Endodermal cell (in vitro differentiated cells): ENCODE data around the gene NBEAL2. TPM values are rescaled to one million over a fixed set of nuclear protein-coding genes. Genes with fewer than 3 reads are reported as not detected.
A peak's percentile ranks its signal among the peaks of the same experiment; 100 is the strongest.

Source experiments
- DNase-seq: peaks from one replicate; pipeline ENCODE4 v3.0.0-alpha.2; 2017
- H3K27ac ChIP-seq: 2 replicates; pipeline ENCODE4 v1.5.1; 2013; ENCODE audit warnings: mild to moderate bottlenecking, low read depth, low read length, moderate library complexity
- H3K27me3 ChIP-seq: 2 replicates; pipeline ENCODE4 v1.6.1; 2013; ENCODE audit warnings: mild to moderate bottlenecking, low read length, moderate library complexity; ENCODE audit not compliant: insufficient read depth, control insufficient read depth, poor library complexity, severe bottlenecking
- H3K36me3 ChIP-seq: 2 replicates; pipeline ENCODE4 v1.7.0; 2013; ENCODE audit warnings: mild to moderate bottlenecking, low read length, moderate library complexity; ENCODE audit not compliant: control insufficient read depth, insufficient read depth
- H3K4me1 ChIP-seq: one replicate; pipeline ENCODE4 v1.7.0; 2013; ENCODE audit warnings: low read length; ENCODE audit not compliant: control insufficient read depth, insufficient read depth
- H3K4me3 ChIP-seq: 2 replicates; pipeline ENCODE4 v1.5.1; 2013; ENCODE audit warnings: mild to moderate bottlenecking, low read length, moderate library complexity
- H3K9ac ChIP-seq: 2 replicates; pipeline ENCODE4 v1.6.1; 2013; ENCODE audit warnings: mild to moderate bottlenecking, low read length, moderate library complexity; ENCODE audit not compliant: poor library complexity, severe bottlenecking; ENCODE audit errors: extremely low read depth
- H3K9me3 ChIP-seq: 2 replicates; pipeline ENCODE4 v1.6.1; 2013; ENCODE audit warnings: mild to moderate bottlenecking, low read length, moderate library complexity; ENCODE audit not compliant: control insufficient read depth
- H3K27ac Mint-ChIP-seq: 2 replicates; pipeline ENCODE4 v1.8.0; 2020; ENCODE audit warnings: mixed read lengths
- H3K27me3 Mint-ChIP-seq: 2 replicates; pipeline ENCODE4 v1.8.0; 2021; ENCODE audit warnings: mild to moderate bottlenecking, mixed read lengths; ENCODE audit not compliant: insufficient read depth
- H3K36me3 Mint-ChIP-seq: 2 replicates; pipeline ENCODE4 v1.8.0; 2020; ENCODE audit warnings: low read depth, mixed read lengths
- H3K4me1 Mint-ChIP-seq: 2 replicates; pipeline ENCODE4 v1.8.0; 2020; ENCODE audit warnings: mixed read lengths
- H3K4me3 Mint-ChIP-seq: 2 replicates; pipeline ENCODE4 v1.8.0; 2020; ENCODE audit warnings: mild to moderate bottlenecking, moderate library complexity, mixed read lengths
- H3K9me3 Mint-ChIP-seq: 2 replicates; pipeline ENCODE4 v1.8.0; 2020; ENCODE audit warnings: mild to moderate bottlenecking, mixed read lengths
- WGBS, 2 experiments: methylation state at CpG; one replicate each; pipeline versions ENCODE4 v1.1.5 to v1.1.7; 2013; ENCODE audit warnings: missing lambda C conversion rate in 2 of 2, mixed read lengths in 1 of 2; ENCODE audit not compliant: insufficient coverage in 1 of 2, insufficient read length in 1 of 2; 5-methylcytosine and 5-hydroxymethylcytosine counted together
- total RNA-seq, 2 donors: library from RNA; stranded (reverse); fragmentation: NEBNext Ultra II Directional in 1 of 2; extraction: Animal tissue kit (Norgen Biotek cat#: 25700) in 1 of 2; gene quantifications; 2 replicates in 1 of 2; 3 replicates in 1 of 2; pipeline ENCODE4 v1.2.1, GENCODE V29; 2021
- TF ChIP-seq, protein P1 (sequence below): fragments of 200-600 bp; sonication (generic); conservative IDR thresholded peaks from 2 replicates; pipeline ENCODE4 v1.5.0; 2021; ENCODE audit warnings: antibody characterized with exemption, mild to moderate bottlenecking

Gene NBEAL2
- total RNA-seq, 2 donors from 2014 or later: 59.2 to 64.0 TPM

DNA sequence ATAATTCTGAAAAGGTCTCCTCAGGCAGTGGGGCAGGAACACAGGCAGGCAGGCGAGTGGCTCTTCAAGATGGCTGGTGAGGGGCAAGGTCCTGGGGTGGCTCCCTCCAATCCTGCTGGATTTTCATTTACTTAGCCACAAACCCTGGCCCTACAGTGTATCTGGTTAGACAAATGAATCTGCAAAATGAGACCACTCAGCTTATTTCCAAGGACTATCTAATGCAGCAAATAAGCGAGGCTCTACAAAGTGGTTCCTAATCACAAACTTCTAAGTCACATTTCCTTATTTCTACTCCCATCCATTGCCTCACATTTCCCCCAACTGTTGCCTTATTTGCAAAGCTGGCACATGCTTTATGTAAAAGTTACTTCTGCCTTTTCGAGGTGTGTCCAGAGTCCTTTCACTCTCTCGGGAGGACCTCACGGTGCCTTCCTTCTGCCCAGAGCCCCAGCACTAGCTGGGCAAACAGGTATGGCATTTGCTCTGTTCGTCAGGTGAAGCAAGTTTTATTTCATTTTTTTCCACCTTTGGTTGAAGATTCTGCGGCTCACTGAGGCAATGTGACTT is 43.4 kb upstream of the NBEAL2 start:
- DNase-seq: no peak
- H3K36me3 ChIP-seq: peaks cover 59% of the 10 kb centered on the region
- H3K9me3 ChIP-seq: no peaks in the 10 kb centered on the region
- H3K27me3 Mint-ChIP-seq: no peaks in the 10 kb centered on the region
- no peak overlapping the region for H3K9ac ChIP-seq
- no peak overlapping the region for H3K4me3 Mint-ChIP-seq
- H3K4me3 ChIP-seq: no peak overlapping the region
- H3K27ac Mint-ChIP-seq: peak overlapping the region; percentile 95
- H3K27ac ChIP-seq: peak overlapping the region; percentile 29
- peaks cover 34% of the 10 kb centered on the region for H3K36me3 Mint-ChIP-seq
- no peaks in the 10 kb centered on the region for H3K9me3 Mint-ChIP-seq
- peaks cover 11% of the 10 kb centered on the region for H3K4me1 ChIP-seq
- no peaks in the 10 kb centered on the region for H3K27me3 ChIP-seq
- TF ChIP-seq, protein P1, sequence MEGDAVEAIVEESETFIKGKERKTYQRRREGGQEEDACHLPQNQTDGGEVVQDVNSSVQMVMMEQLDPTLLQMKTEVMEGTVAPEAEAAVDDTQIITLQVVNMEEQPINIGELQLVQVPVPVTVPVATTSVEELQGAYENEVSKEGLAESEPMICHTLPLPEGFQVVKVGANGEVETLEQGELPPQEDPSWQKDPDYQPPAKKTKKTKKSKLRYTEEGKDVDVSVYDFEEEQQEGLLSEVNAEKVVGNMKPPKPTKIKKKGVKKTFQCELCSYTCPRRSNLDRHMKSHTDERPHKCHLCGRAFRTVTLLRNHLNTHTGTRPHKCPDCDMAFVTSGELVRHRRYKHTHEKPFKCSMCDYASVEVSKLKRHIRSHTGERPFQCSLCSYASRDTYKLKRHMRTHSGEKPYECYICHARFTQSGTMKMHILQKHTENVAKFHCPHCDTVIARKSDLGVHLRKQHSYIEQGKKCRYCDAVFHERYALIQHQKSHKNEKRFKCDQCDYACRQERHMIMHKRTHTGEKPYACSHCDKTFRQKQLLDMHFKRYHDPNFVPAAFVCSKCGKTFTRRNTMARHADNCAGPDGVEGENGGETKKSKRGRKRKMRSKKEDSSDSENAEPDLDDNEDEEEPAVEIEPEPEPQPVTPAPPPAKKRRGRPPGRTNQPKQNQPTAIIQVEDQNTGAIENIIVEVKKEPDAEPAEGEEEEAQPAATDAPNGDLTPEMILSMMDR: no peak
- peaks cover 35% of the 10 kb centered on the region for H3K4me1 Mint-ChIP-seq
- WGBS, 2 experiments: 88 to 92% methylated on average over 6 to 7 of the region's 7 CpGs

DNA sequence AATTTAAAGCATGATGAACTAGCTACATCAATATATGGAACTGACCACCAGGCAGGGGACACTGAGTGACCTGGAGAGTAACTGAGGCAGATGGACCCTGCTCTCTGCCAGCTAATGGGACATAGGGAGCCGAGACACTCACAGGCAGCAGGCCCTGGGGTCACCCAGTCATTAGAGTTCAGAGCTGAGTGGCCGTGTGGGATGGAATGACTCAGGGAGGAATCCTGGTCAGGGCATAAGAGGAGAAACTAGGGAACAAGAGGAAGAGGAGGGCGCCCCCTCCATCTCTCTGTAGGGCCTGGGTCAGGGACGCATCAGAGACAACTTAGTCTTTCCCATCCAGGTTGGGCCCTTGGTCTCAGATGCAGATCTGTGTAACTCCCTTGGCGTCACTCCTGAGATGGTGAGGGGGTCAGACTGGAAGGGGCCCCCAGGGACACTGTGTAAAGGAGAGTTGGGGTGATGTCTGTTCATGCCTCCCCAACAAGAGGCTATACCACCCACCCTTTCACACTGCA is 42.7 kb upstream of the NBEAL2 start:
- Histone ChIP-seq H3K9ac (no peak overlapping the region), H3K36me3 (peaks cover 60% of the 10 kb centered on the region), H3K4me1 (peaks cover 11% of the 10 kb centered on the region), H3K9me3 (no peaks in the 10 kb centered on the region), H3K27me3 (no peaks in the 10 kb centered on the region), H3K27ac (no peak overlapping the region), H3K4me3 (no peak overlapping the region)
- 88 to 92% methylated on average over 2 to 5 of the region's 5 CpGs for WGBS, 2 experiments
- DNase-seq: no peak
- Mint-ChIP-seq H3K27me3 (no peaks in the 10 kb centered on the region), H3K36me3 (peaks cover 34% of the 10 kb centered on the region), H3K9me3 (no peaks in the 10 kb centered on the region), H3K4me3 (no peak overlapping the region), H3K27ac (peak overlapping the region; percentile 95), H3K4me1 (peaks cover 35% of the 10 kb centered on the region)
- TF ChIP-seq, protein P1: no peak

DNA sequence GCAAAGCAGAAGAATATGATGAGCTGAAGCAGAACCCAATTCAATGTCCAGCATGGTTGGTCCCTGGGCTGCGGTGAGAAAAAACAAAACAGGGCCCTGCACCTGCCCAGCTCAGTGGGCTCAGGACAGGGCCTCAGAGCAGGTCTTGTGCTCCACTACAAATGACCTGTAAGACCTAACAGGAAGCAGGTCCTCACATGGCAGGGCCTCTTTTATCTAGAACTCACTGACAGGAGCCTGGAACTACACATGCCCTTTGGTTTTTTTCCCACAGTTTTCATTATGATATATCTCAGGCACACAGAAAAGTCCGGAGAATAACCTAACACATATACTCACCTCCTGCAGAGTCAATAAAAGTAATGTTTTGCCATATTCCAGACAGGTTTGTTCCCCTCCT is 41.3 kb upstream of the NBEAL2 start:
- 93 to 97% methylated on average over 2 of the region's 2 CpGs for WGBS, 2 experiments
- TF ChIP-seq, protein P1: no peak
- Histone ChIP-seq H3K27ac (no peak overlapping the region), H3K4me3 (no peak overlapping the region), H3K9ac (no peak overlapping the region), H3K9me3 (no peaks in the 10 kb centered on the region), H3K4me1 (peaks cover 14% of the 10 kb centered on the region), H3K27me3 (no peaks in the 10 kb centered on the region), H3K36me3 (peaks cover 63% of the 10 kb centered on the region)
- no peaks in the 10 kb centered on the region for H3K27me3 Mint-ChIP-seq
- H3K27ac Mint-ChIP-seq: peak overlapping the region; percentile 38
- H3K4me3 Mint-ChIP-seq: no peak overlapping the region
- H3K9me3 Mint-ChIP-seq: no peaks in the 10 kb centered on the region
- peaks cover 34% of the 10 kb centered on the region for H3K36me3 Mint-ChIP-seq
- no peak for DNase-seq
- H3K4me1 Mint-ChIP-seq: peaks cover 47% of the 10 kb centered on the region
